Measurements from ENCODE around the gene WNK1. TPM values are rescaled to one million over a fixed set of nuclear protein-coding genes. Genes with fewer than 3 reads are reported as not detected.
A peak's percentile ranks its signal among the peaks of the same experiment; 100 is the strongest.

Gene WNK1
- total RNA-seq, 4 donors from 2014 or later = 168 to 223 (median 204) TPM

GRCh38 chr12:903055-903454 is 150.7 kb downstream of the WNK1 start:
- H3K27me3 ChIP-seq = no peaks in the 10 kb centered on the region
- ATAC-seq (no peak), DNase-seq (no peak)
- H3K4me3 ChIP-seq = no peak overlapping the region
- H3K4me1 ChIP-seq = no peaks in the 10 kb centered on the region
- H3K27ac ChIP-seq = peak overlapping the region in 1 of 4 donors; percentile 0
- TF ChIP-seq, protein P1, sequence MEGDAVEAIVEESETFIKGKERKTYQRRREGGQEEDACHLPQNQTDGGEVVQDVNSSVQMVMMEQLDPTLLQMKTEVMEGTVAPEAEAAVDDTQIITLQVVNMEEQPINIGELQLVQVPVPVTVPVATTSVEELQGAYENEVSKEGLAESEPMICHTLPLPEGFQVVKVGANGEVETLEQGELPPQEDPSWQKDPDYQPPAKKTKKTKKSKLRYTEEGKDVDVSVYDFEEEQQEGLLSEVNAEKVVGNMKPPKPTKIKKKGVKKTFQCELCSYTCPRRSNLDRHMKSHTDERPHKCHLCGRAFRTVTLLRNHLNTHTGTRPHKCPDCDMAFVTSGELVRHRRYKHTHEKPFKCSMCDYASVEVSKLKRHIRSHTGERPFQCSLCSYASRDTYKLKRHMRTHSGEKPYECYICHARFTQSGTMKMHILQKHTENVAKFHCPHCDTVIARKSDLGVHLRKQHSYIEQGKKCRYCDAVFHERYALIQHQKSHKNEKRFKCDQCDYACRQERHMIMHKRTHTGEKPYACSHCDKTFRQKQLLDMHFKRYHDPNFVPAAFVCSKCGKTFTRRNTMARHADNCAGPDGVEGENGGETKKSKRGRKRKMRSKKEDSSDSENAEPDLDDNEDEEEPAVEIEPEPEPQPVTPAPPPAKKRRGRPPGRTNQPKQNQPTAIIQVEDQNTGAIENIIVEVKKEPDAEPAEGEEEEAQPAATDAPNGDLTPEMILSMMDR (IDR thresholded peaks at IDR 0.05 in 4 of 5, conservative IDR thresholded peaks at IDR 0.05 in 1 of 5) = no peak
- no peak for TF ChIP-seq POLR2A (IDR thresholded peaks at IDR 0.05)
- intact Hi-C loops (cut with DNase I; ENCODE audit: low total_unique reads) (no loop called here), in situ Hi-C loops (cut with MboI; ENCODE audit: low sequenced_read_pairs in 4 of 4) (no loop called here)
- no peaks in the 10 kb centered on the region for H3K9me3 ChIP-seq
- H3K36me3 ChIP-seq = peaks cover 0 to 95% of the 10 kb centered on the region in 2 donors

- no peaks in the 10 kb centered on the region for H3K9me3 ChIP-seq
- no peaks in the 10 kb centered on the region for H3K27me3 ChIP-seq
- no peak for DNase-seq
- no peak overlapping the region for H3K4me3 ChIP-seq
- intact Hi-C loops (cut with DNase I; ENCODE audit: low total_unique reads) = no loop called here
- peak overlapping the region in 1 of 4 donors; percentile 0 for H3K27ac ChIP-seq
- peaks cover 0 to 96% of the 10 kb centered on the region in 2 donors for H3K36me3 ChIP-seq
- ATAC-seq = no peak
- H3K4me1 ChIP-seq = no peaks in the 10 kb centered on the region
- in situ Hi-C loops (cut with MboI; ENCODE audit: low sequenced_read_pairs in 4 of 4) = no loop called here
- TF ChIP-seq, protein P1 (IDR thresholded peaks at IDR 0.05 in 4 of 5, conservative IDR thresholded peaks at IDR 0.05 in 1 of 5) = no peak
- TF ChIP-seq POLR2A (IDR thresholded peaks at IDR 0.05) = no peak
Measured at GRCh38 chr12:904010-904414, 151.6 kb downstream of the WNK1 start.

GRCh38 chr12:905261-906031 is 153.1 kb downstream of the WNK1 start:
- ATAC-seq (no peak), DNase-seq (no peak)
- H3K4me3 ChIP-seq = no peak overlapping the region
- H3K27ac ChIP-seq = peak overlapping the region in 1 of 4 donors; percentile 28
- in situ Hi-C loops (cut with MboI; ENCODE audit: low sequenced_read_pairs in 4 of 4) (no loop called here), intact Hi-C loops (cut with DNase I; ENCODE audit: low total_unique reads) (no loop called here)
- peaks cover 0 to 97% of the 10 kb centered on the region in 2 donors for H3K36me3 ChIP-seq
- TF ChIP-seq POLR2A (IDR thresholded peaks at IDR 0.05) = no peak
- TF ChIP-seq, protein P1 (IDR thresholded peaks at IDR 0.05 in 4 of 5, conservative IDR thresholded peaks at IDR 0.05 in 1 of 5) = no peak
- H3K9me3 ChIP-seq = no peaks in the 10 kb centered on the region
- no peaks in the 10 kb centered on the region for H3K27me3 ChIP-seq
- H3K4me1 ChIP-seq = no peaks in the 10 kb centered on the region

GRCh38 chr12:906062-906585 is 153.7 kb downstream of the WNK1 start:
- peak overlapping the region in 1 of 4 donors; percentile 41 for H3K27ac ChIP-seq
- in situ Hi-C loops (cut with MboI; ENCODE audit: low sequenced_read_pairs in 4 of 4) = no loop called here
- H3K4me3 ChIP-seq = no peak overlapping the region
- intact Hi-C loops (cut with DNase I; ENCODE audit: low total_unique reads) = no loop called here
- TF ChIP-seq, protein P1 (IDR thresholded peaks at IDR 0.05 in 4 of 5, conservative IDR thresholded peaks at IDR 0.05 in 1 of 5) = no peak
- no peak for ATAC-seq
- no peaks in the 10 kb centered on the region for H3K27me3 ChIP-seq
- peaks cover 0 to 95% of the 10 kb centered on the region in 2 donors for H3K36me3 ChIP-seq
- H3K4me1 ChIP-seq = no peaks in the 10 kb centered on the region
- no peaks in the 10 kb centered on the region for H3K9me3 ChIP-seq
- DNase-seq = no peak

Data from gastrocnemius medialis (tissue), 4 donors.